ENCODE results near the gene RAB21.
A peak's percentile ranks its signal among the peaks of the same experiment; 100 is the strongest.

Gene RAB21

GRCh38 chr12:71780237-71780822 is 25.7 kb downstream of the RAB21 start:
- Histone ChIP-seq H3K4me3 (ENCODE audit: low read depth, low read length) (no peak overlapping the region), H3K9me3 (ENCODE audit: severe bottlenecking) (no peaks in the 10 kb centered on the region), H3K27me3 (ENCODE audit: insufficient read depth, low read depth, severe bottlenecking) (no peaks in the 10 kb centered on the region), H3K36me3 (peaks cover 23% of the 10 kb centered on the region), H3K27ac (no peak overlapping the region)
- DNase-seq: peak; percentile 32
- TF ChIP-seq, protein P1, sequence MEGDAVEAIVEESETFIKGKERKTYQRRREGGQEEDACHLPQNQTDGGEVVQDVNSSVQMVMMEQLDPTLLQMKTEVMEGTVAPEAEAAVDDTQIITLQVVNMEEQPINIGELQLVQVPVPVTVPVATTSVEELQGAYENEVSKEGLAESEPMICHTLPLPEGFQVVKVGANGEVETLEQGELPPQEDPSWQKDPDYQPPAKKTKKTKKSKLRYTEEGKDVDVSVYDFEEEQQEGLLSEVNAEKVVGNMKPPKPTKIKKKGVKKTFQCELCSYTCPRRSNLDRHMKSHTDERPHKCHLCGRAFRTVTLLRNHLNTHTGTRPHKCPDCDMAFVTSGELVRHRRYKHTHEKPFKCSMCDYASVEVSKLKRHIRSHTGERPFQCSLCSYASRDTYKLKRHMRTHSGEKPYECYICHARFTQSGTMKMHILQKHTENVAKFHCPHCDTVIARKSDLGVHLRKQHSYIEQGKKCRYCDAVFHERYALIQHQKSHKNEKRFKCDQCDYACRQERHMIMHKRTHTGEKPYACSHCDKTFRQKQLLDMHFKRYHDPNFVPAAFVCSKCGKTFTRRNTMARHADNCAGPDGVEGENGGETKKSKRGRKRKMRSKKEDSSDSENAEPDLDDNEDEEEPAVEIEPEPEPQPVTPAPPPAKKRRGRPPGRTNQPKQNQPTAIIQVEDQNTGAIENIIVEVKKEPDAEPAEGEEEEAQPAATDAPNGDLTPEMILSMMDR (IDR thresholded peaks at IDR 0.05; ENCODE audit: low read depth, low read length): peak; percentile 56

DNA sequence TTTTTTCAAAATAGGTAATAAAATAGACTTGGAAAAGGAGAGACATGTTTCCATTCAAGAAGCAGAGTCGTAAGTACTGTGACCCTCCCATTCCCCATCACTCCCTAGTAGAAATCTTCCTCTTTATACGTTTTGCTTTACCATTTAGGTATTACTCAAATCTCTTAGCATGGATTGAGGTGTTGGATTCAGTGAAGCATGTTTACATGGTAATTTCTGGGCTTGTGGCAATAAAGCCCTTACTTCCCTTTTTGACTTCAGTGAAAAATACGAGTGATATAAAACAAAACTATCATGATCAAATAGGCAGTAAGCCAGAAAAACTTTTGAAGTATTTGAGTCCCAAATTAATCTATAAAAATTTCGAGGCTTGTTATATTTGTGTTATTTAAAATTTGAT is 27.4 kb downstream of the RAB21 start:
- Histone ChIP-seq H3K27ac (no peak overlapping the region), H3K9me3 (ENCODE audit: severe bottlenecking) (no peaks in the 10 kb centered on the region), H3K4me3 (ENCODE audit: low read depth, low read length) (no peak overlapping the region), H3K27me3 (ENCODE audit: insufficient read depth, low read depth, severe bottlenecking) (no peaks in the 10 kb centered on the region), H3K36me3 (peaks cover 33% of the 10 kb centered on the region)
- DNase-seq: no peak
- TF ChIP-seq, protein P1 (IDR thresholded peaks at IDR 0.05; ENCODE audit: low read depth, low read length): no peak

DNA sequence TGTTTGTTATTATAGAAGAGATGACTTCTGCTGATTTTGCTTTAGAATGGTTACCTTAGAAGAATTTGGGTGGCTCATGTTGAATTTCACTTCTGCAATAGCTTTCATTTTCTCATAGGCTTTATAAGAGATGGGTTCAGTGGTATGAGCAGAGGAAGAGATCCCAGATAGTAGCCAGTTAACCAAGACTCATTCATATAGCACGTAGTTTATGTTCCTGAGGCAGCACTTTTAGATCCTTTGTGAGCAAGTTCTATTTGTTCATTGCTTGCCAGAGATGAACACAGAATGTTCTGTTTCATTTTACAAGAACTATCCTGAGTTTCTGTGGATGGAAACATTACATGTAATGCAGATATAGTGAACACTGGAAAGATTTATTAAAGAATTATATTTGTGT is 32.2 kb downstream of the RAB21 start:
- Histone ChIP-seq H3K4me3 (ENCODE audit: low read depth, low read length) (no peak overlapping the region), H3K27ac (no peak overlapping the region), H3K36me3 (peaks cover 37% of the 10 kb centered on the region), H3K9me3 (ENCODE audit: severe bottlenecking) (no peaks in the 10 kb centered on the region), H3K27me3 (ENCODE audit: insufficient read depth, low read depth, severe bottlenecking) (no peaks in the 10 kb centered on the region)
- TF ChIP-seq, protein P1 (IDR thresholded peaks at IDR 0.05; ENCODE audit: low read depth, low read length): no peak
- DNase-seq: no peak

DNA sequence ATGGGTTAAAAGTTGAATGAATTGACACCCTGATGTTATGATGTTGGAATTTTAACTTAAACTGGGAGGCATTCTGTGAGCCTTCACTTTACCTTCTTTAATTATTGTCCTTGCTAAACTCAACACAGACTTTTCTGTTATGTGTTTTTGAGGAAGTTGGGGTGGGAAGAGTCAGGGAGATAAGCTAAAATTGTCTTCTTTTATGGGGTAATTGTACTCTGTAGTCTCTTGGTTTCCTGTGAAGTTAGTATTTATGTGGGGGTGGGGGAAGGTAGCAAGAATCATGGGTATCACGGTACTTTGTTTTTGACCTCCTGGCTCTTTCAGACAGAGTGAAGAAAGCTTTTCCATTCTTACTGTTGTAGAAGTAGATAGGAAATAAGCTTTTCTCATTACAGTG is 32.9 kb downstream of the RAB21 start:
- no peak for DNase-seq
- no peak overlapping the region for H3K27ac ChIP-seq
- H3K27me3 ChIP-seq (ENCODE audit: insufficient read depth, low read depth, severe bottlenecking): no peaks in the 10 kb centered on the region
- TF ChIP-seq, protein P1 (IDR thresholded peaks at IDR 0.05; ENCODE audit: low read depth, low read length): no peak
- no peak overlapping the region for H3K4me3 ChIP-seq (ENCODE audit: low read depth, low read length)
- no peaks in the 10 kb centered on the region for H3K9me3 ChIP-seq (ENCODE audit: severe bottlenecking)
- H3K36me3 ChIP-seq: peaks cover 35% of the 10 kb centered on the region

DNA sequence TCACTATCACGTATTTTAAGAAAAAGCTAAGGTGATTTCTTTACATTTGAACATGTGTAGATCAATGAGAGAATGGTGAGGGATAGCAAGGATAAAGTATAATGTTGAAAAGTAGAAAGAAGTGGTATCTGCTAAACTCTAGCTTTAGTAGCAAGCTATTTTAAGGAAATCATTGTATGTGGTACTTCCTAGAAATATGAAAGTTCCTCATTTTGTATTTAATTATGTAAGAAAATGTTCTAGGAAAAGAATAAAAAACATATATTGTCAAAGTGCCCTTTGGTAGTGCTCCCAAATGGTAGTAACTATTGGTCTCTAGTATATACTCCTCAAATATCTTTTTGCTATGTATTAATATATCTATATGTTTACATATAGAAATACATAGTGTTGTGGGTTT is 35.7 kb downstream of the RAB21 start:
- Histone ChIP-seq H3K4me3 (ENCODE audit: low read depth, low read length) (no peak overlapping the region), H3K27me3 (ENCODE audit: insufficient read depth, low read depth, severe bottlenecking) (no peaks in the 10 kb centered on the region), H3K36me3 (peaks cover 18% of the 10 kb centered on the region), H3K27ac (no peak overlapping the region), H3K9me3 (ENCODE audit: severe bottlenecking) (no peaks in the 10 kb centered on the region)
- no peak for DNase-seq
- TF ChIP-seq, protein P1 (IDR thresholded peaks at IDR 0.05; ENCODE audit: low read depth, low read length): no peak
